ENCODE data around the gene NRP1.

GRCh38 chr10:33234831-33235237, 99.6 kb downstream of the NRP1 start:
- TF ChIP-seq CTCF (IDR thresholded peaks at IDR 0.05) (no peak), POLR2A (IDR thresholded peaks at IDR 0.05) (no peak)

Measured in lower leg skin (tissue), 3 donors.